ENCODE results near the gene MMP24. TPM values are rescaled to one million over a fixed set of nuclear protein-coding genes. Genes with fewer than 3 reads are reported as not detected.

Gene MMP24
- total RNA-seq, 2 experiments from 2014 or later = not detected

GRCh38 chr20:35271073-35271882 lies 44.8 kb downstream of the MMP24 start:
- H3K4me3 ChIP-seq (ENCODE audit: low read depth, low read length, poor library complexity, severe bottlenecking) = no peak overlapping the region
- POLR2A ChIA-PET = no interaction called here
- peaks cover 4% of the 10 kb centered on the region; the same call in 1 of the 2 replicates for H3K36me3 ChIP-seq (ENCODE audit: insufficient read depth, low read length)
- H3K4me2 ChIP-seq (ENCODE audit: low read length) = no peak overlapping the region
- no peaks in the 10 kb centered on the region for H3K79me2 ChIP-seq (ENCODE audit: insufficient read depth, low read depth, low read length)
- H4K20me1 ChIP-seq (ENCODE audit: insufficient read depth, low read length) = no peaks in the 10 kb centered on the region
- TF ChIP-seq CTCF (conservative IDR thresholded peaks at IDR 0.05; ENCODE audit: low read length) (no peak), EZH2phosphoT487 (IDR thresholded peaks at IDR 0.05; ENCODE audit: borderline replicate concordance, low read depth, low read length) (no peak)
- intact Hi-C loops (cut with micrococcal nuclease; ENCODE audit: unreplicated experiment) = loop anchor here (10.0 kb wide), 1 partner anchor 396 kb away; the partner anchor contains the start of genes ACSS2 and GGT7
- no peaks in the 10 kb centered on the region for H3K9me2 ChIP-seq (ENCODE audit: insufficient read depth, low read length)
- CTCF ChIA-PET (ENCODE audit: unreplicated experiment) = interaction anchor here (0.7 kb wide), 1 partner anchor 13 kb away, joined by 4 read pairs; the partner anchor contains the start of gene EIF6
- H3K9me3 ChIP-seq (ENCODE audit: low read length) = no peaks in the 10 kb centered on the region
- H3K4me1 ChIP-seq (ENCODE audit: insufficient read depth, low read length, poor library complexity, severe bottlenecking) = no peaks in the 10 kb centered on the region
- no peak overlapping the region for H2AFZ ChIP-seq (ENCODE audit: low read length)
- BruUV-seq (replicated peaks) = no TSS peak
- no peak overlapping the region for H3K27ac ChIP-seq (ENCODE audit: low read depth, low read length, poor library complexity, severe bottlenecking)
- no peak for DNase-seq (ENCODE audit: low spot score)

GRCh38 chr20:35271904-35272303 lies 45.4 kb downstream of the MMP24 start:
- no peak overlapping the region for H3K27ac ChIP-seq (ENCODE audit: low read depth, low read length, poor library complexity, severe bottlenecking)
- no peak for DNase-seq (ENCODE audit: low spot score)
- no peak overlapping the region for H2AFZ ChIP-seq (ENCODE audit: low read length)
- H3K4me1 ChIP-seq (ENCODE audit: insufficient read depth, low read length, poor library complexity, severe bottlenecking) = peaks cover 5% of the 10 kb centered on the region
- no peaks in the 10 kb centered on the region for H4K20me1 ChIP-seq (ENCODE audit: insufficient read depth, low read length)
- no peak for TF ChIP-seq CTCF (conservative IDR thresholded peaks at IDR 0.05; ENCODE audit: low read length)
- TF ChIP-seq EZH2phosphoT487 (IDR thresholded peaks at IDR 0.05; ENCODE audit: borderline replicate concordance, low read depth, low read length) = no peak
- ChIA-PET CTCF (ENCODE audit: unreplicated experiment) (no interaction called here), POLR2A (no interaction called here)
- BruUV-seq (replicated peaks) = no TSS peak
- no peaks in the 10 kb centered on the region for H3K9me2 ChIP-seq (ENCODE audit: insufficient read depth, low read length)
- H3K79me2 ChIP-seq (ENCODE audit: insufficient read depth, low read depth, low read length) = peaks cover 5% of the 10 kb centered on the region; the same call in 1 of the 2 replicates
- intact Hi-C loops (cut with micrococcal nuclease; ENCODE audit: unreplicated experiment) = loop anchor here (10.0 kb wide), 1 partner anchor 397 kb away; the partner anchor contains the start of genes ACSS2 and GGT7
- H3K36me3 ChIP-seq (ENCODE audit: insufficient read depth, low read length) = peaks cover 11% of the 10 kb centered on the region; the same call in 1 of the 2 replicates
- no peak overlapping the region for H3K4me2 ChIP-seq (ENCODE audit: low read length)
- H3K4me3 ChIP-seq (ENCODE audit: low read depth, low read length, poor library complexity, severe bottlenecking) = no peak overlapping the region
- H3K9me3 ChIP-seq (ENCODE audit: low read length) = no peaks in the 10 kb centered on the region
